Measurements from ENCODE around the gene ASXL2.
"Not testable (repeated sequence)": the region's sequence is repeated elsewhere in the genome, so short reads cannot be mapped to it uniquely, and the experiment has no call there.

Gene ASXL2

DNA sequence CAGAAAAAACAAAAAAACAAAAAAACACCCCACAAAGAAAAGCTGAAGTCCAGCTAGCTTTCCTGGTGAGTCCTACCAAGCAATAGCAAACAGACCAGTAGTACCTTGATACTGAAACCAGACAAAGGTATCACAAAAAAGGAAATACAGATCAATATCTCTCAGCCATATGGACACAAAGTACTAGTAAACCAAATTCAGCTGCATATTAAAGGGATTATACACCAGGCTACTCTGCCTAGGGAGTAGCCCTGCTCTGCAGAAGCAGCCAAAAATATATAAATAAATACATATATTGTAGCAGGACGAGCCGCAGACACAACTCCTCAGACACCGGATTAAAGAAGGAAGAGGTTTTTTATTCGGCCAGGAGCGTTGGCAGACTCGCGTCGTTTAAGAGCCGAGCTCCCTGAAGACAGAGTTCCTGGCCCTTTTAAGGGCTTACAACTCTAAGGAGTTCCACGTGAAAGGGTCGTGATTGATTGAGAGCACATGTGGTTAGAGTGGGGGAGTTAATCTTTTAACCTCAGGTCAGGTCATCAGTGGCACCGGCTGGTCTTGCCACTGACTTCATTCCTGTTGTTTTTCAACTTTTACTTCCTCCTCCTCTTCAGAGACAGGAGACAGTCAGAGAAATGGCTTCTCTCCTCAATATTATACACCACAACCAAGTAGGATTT, 166.5 kb downstream of the ASXL2 start:
- H3K4me3 ChIP-seq, result no peak overlapping the region
- peaks cover 3% of the 10 kb centered on the region; the same call in 1 of the 2 replicates for H3K4me1 ChIP-seq
- no peaks in the 10 kb centered on the region for H3K9me3 ChIP-seq
- H3K36me3 ChIP-seq (replicated peaks), result no peaks in the 10 kb centered on the region
- in situ Hi-C loops (cut with MboI; ENCODE audit: low sequenced_read_pairs), result no loop called here
- H3K27me3 ChIP-seq (ENCODE audit: low read depth), result no peaks in the 10 kb centered on the region; the same call in 1 of the 2 replicates
- no peak for DNase-seq (ENCODE audit: low spot score in 2 of 2)

DNA sequence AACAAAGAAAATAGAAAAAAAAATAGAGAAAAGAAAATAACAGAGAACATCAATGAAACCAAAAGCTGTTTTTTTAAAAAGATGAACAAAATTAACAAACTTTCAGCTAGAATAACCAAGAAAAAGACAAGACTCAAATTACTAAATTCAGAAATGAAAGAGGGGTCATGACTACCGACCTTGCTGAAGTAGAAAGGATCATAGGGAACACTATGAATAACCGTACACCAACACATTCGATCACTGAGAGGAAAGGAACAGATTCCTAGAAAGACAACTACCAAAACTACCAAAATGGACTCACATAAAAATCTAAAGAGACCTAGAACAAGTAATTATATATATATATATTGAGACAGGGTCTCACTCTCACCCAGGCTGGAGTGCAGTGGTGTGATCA, 167.5 kb downstream of the ASXL2 start:
- in situ Hi-C loops (cut with MboI; ENCODE audit: low sequenced_read_pairs), result no loop called here
- DNase-seq (ENCODE audit: low spot score in 2 of 2), result no peak
- Histone ChIP-seq H3K4me3 (no peak overlapping the region), H3K36me3 (replicated peaks) (no peaks in the 10 kb centered on the region), H3K27me3 (ENCODE audit: low read depth) (no peaks in the 10 kb centered on the region; the same call in 1 of the 2 replicates), H3K9me3 (no peaks in the 10 kb centered on the region), H3K4me1 (peaks cover 3% of the 10 kb centered on the region; the same call in 1 of the 2 replicates)

DNA sequence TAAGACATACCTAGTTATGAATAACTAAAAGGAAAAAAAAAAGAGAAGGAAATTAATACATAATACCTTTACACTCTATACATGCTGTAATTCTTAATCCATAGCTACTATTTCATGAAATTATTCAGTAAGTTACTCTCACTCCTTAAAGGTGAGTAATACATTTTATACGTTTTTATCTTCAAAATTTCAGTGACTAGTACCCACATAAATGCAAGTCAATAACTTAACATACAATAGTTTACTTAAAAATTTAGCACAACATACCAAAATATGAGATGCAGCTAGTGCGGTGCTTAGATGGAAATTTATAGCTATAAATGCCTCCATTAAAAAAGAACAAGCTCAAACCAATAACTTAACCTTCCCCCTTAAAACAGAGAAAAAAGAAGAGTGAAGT, 168.9 kb downstream of the ASXL2 start:
- in situ Hi-C loops (cut with MboI; ENCODE audit: low sequenced_read_pairs), result no loop called here
- Histone ChIP-seq H3K27me3 (ENCODE audit: low read depth) (no peaks in the 10 kb centered on the region; the same call in 1 of the 2 replicates), H3K4me1 (peaks cover 3% of the 10 kb centered on the region; the same call in 1 of the 2 replicates), H3K4me3 (no peak overlapping the region), H3K36me3 (replicated peaks) (no peaks in the 10 kb centered on the region), H3K9me3 (no peaks in the 10 kb centered on the region)
- no peak for DNase-seq (ENCODE audit: low spot score in 2 of 2)

DNA sequence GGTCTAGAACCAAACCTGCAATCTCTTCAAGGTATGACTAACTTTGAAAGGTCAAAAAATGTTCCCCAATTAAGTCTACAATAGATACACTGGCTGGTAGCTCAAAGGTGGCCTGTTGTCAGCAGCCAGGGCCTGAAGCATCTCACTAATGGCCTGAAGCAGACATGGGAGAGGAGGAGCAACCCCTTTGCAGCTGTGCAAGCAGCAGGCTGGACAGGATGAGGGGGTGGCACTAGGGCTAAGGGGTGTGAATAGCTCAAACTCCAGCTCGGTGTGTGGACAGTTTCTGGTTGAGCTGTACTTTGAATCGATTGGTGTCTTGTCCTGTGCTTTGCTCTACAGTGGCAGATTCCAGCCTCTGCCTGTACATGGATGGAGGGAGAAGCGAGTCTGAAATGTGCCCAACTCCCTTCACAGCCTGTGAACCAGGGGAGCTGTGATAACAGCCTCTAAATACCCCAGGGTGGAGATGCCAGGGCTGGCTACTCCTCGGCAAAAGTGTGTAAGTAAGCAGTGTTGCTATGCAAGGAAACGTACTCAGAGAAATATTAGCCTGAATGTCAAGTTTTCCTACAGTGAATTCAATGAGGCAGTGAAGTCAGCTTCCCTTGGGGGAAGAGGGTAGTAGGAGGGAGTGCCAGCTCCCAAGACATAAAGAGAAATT, 170.2 kb downstream of the ASXL2 start:
- Histone ChIP-seq H3K4me3 (no peak overlapping the region), H3K27me3 (ENCODE audit: low read depth) (no peaks in the 10 kb centered on the region; the same call in 1 of the 2 replicates), H3K9me3 (no peaks in the 10 kb centered on the region), H3K4me1 (peaks cover 3% of the 10 kb centered on the region; the same call in 1 of the 2 replicates), H3K36me3 (replicated peaks) (no peaks in the 10 kb centered on the region)
- in situ Hi-C loops (cut with MboI; ENCODE audit: low sequenced_read_pairs), result no loop called here
- DNase-seq (ENCODE audit: low spot score in 2 of 2), result no peak

DNA sequence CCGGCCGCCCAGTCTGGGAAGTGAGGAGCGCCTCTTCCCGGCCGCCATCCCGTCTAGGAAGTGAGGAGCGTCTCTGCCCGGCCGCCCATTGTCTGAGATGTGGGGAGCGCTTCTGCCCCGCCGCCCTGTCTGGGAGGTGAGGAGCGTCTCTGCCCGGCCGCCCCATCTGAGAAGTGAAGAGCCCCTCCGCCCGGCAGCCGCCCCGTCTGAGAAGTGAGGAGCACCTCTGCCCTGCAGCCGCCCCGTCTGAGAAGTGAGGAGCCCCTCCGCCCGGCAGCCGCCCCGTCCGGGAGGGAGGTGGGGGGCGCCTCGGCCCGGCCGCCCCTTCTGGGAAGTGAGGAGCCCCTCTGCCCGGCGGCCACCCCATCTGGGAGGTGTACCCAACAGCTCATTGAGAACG, 172.7 kb downstream of the ASXL2 start:
- H3K36me3 ChIP-seq (replicated peaks); DNase-seq (ENCODE audit: low spot score in 2 of 2); H3K9me3 ChIP-seq; H3K4me3 ChIP-seq; in situ Hi-C loops (cut with MboI; ENCODE audit: low sequenced_read_pairs); H3K27me3 ChIP-seq (ENCODE audit: low read depth); H3K4me1 ChIP-seq: not testable (repeated sequence)

DNA sequence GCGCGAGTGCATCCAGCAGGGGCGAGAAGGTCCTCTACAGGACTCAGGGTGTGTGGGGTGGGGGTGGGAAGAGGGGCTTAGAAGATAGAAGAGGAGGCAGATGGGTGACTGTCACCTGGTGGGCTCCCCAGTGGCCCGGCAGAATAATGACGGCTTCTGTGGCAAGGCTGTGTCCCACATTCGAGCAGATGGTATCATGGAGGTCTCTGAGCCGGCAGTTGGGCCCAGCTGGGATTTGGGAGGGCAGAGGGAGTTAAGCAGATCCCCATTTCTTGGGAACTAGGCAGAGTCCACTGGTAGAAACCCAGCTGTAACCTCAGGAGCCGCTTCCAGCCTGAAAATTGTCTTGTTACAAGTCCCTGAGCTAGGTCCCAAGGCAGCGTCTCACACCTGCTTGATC, 176.5 kb downstream of the ASXL2 start:
- in situ Hi-C loops (cut with MboI; ENCODE audit: low sequenced_read_pairs), result no loop called here
- Histone ChIP-seq H3K27me3 (ENCODE audit: low read depth) (0 out of 2 replicates have a peak, but pooled peaks cover 5% of the 10 kb centered on the region), H3K36me3 (replicated peaks) (no peaks in the 10 kb centered on the region), H3K4me1 (no peaks in the 10 kb centered on the region), H3K4me3 (no peak overlapping the region), H3K9me3 (no peaks in the 10 kb centered on the region)
- DNase-seq (ENCODE audit: low spot score in 2 of 2), result no peak

DNA sequence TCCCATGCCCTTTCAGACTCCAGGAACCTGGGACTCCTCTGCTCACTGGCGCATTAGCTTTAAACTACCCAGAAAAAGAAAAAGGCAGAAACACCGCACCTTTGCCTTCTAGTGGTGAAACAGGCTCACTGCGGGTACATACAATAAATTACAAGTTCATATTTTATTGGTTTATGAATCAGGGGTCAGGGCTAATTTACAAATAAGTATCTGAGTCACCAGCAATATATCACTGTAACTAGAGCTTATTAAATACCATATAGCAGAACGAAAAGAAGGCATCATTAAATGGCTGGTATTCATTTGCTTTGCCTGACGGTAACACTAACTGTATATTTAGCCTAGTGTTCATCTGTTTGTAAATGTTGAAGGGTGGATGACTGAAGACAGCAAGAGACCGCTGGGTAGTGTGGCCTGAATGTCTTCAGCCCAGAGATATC, 178.0 kb downstream of the ASXL2 start:
- DNase-seq (ENCODE audit: low spot score in 2 of 2), result peak; percentile 43 to 56
- in situ Hi-C loops (cut with MboI; ENCODE audit: low sequenced_read_pairs), result no loop called here

DNA sequence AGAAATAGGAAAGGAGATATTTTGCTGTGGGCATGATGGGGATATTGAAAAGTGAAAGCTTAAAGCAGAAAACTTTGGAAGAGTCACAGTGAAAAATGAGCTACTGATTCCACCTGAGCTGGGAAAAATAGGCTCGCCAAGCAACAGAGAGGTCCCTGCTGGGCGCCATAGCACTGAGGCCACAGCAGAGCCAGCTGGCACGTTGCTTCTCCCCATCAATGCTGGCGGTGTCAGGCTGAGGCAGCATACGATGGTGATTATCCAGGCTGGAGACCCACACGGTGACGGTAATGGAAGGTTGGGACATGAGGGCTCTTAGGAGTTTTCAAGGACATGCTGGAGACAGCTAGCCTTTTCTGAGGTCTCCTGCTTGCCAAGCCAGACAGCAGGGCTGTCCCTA, 179.1 kb downstream of the ASXL2 start:
- Histone ChIP-seq H3K9me3 (no peaks in the 10 kb centered on the region), H3K4me3 (no peak overlapping the region), H3K36me3 (replicated peaks) (no peaks in the 10 kb centered on the region), H3K27me3 (ENCODE audit: low read depth) (0 out of 2 replicates have a peak, but pooled peaks cover 5% of the 10 kb centered on the region), H3K4me1 (no peaks in the 10 kb centered on the region)
- no peak for DNase-seq (ENCODE audit: low spot score in 2 of 2)
- in situ Hi-C loops (cut with MboI; ENCODE audit: low sequenced_read_pairs), result no loop called here

More for the DNA sequence above, 178.0 kb downstream of the ASXL2 start:
- Histone ChIP-seq H3K36me3 (replicated peaks) (no peaks in the 10 kb centered on the region), H3K9me3 (no peaks in the 10 kb centered on the region), H3K4me3 (no peak overlapping the region), H3K4me1 (no peaks in the 10 kb centered on the region), H3K27me3 (ENCODE audit: low read depth) (0 out of 2 replicates have a peak, but pooled peaks cover 5% of the 10 kb centered on the region)

DNA sequence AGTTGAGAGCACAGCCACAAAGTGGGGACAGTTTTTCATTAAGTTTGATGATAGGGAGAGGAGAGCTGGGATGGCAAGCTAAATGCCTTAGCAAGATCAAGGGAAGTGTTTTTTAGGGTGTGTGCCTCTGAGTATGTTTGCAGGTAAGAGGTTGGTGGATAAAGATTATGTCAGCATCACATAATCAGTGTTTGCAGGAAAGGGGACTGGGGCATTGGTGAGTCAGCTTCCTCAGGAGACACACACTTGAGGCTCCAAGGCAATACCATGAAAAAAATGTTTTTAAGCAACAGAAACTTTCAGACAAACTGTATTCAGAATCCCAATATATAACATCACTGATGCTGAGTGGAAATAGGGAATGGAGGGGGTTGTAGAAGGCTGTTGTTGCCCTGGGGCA, 179.5 kb downstream of the ASXL2 start:
- Histone ChIP-seq H3K36me3 (replicated peaks) (no peaks in the 10 kb centered on the region), H3K27me3 (ENCODE audit: low read depth) (0 out of 2 replicates have a peak, but pooled peaks cover 5% of the 10 kb centered on the region), H3K4me1 (no peaks in the 10 kb centered on the region), H3K4me3 (no peak overlapping the region), H3K9me3 (no peaks in the 10 kb centered on the region)
- in situ Hi-C loops (cut with MboI; ENCODE audit: low sequenced_read_pairs), result no loop called here
- DNase-seq (ENCODE audit: low spot score in 2 of 2), result no peak

DNA sequence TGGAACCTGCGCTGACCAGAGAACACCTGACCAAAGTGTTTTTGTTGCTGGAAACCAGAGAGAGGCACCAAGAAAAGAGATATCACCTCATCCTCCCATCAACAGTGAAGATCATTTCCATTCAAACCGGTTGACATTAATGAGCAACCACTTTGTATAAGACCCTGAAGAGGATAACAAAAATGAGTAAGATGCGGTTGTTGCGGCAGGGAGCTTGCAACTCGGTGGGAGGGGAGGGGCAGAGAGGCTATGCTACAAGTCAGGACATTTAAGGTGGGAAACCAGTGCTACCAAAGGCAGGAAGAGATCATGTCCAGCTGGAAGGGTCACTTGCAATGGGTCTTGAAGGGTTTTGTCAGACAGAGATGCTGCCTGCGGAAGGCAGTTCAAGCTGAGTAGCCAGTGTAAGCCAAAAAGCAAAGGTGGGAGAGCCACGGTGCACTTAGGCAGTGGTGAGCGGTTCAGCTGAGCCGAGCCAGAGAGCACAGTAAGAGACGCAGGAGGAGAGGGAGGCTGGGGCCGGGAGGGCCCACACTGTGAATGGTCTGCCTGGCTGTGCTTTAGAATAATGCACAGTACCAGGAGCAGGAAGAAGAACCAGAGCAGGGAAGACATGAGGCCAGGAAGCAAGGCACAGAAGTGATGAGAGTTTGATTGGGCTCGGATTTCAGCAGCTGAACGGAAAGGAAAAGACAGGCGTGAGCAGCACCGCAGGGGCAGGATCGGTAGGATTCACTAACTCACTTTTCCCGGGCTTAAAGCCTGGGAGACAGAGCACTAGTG, 180.5 kb downstream of the ASXL2 start:
- in situ Hi-C loops (cut with MboI; ENCODE audit: low sequenced_read_pairs), result no loop called here
- H3K27me3 ChIP-seq (ENCODE audit: low read depth), result 0 out of 2 replicates have a peak, but pooled peaks cover 5% of the 10 kb centered on the region
- H3K4me3 ChIP-seq, result no peak overlapping the region
- no peaks in the 10 kb centered on the region for H3K36me3 ChIP-seq (replicated peaks)
- DNase-seq (ENCODE audit: low spot score in 2 of 2), result no peak
- H3K9me3 ChIP-seq, result no peaks in the 10 kb centered on the region
- H3K4me1 ChIP-seq, result no peaks in the 10 kb centered on the region

DNA sequence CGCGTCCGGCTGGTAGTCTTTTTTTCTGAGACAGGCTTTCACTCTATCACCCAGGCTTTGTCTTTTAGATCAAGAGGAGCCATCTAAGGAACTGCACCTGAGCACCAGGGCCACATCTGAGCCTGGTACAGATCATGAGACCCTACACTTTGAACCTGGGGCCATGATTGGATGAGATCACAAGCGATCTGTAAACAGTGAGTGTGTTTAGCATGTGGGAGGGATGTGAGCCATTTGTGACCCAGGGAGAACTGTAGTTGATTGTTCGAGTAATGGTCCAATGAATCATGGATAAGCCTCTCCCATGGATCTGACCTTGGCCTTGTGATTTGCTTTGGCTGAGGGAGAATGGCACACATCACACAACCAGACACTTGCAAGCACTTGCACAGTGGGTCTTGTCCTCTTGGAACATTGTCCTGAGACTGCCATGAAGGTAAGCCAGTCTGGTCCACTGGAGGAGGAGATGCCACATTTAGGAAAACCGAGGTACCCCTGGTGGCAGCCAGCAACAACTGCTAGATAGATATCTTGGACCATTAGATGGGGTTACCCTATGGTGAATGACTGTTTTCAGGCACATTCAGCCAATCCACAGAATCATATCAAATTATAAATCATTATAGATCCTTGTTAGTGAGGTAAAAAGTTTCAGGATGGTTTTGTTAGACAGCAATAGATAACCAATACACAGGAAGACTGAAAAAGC, 185.4 kb downstream of the ASXL2 start:
- Histone ChIP-seq H3K27me3 (ENCODE audit: low read depth) (no peaks in the 10 kb centered on the region), H3K4me1 (no peaks in the 10 kb centered on the region), H3K4me3 (no peak overlapping the region), H3K36me3 (replicated peaks) (no peaks in the 10 kb centered on the region), H3K9me3 (no peaks in the 10 kb centered on the region)
- DNase-seq (ENCODE audit: low spot score in 2 of 2), result no peak
- in situ Hi-C loops (cut with MboI; ENCODE audit: low sequenced_read_pairs), result no loop called here

DNA sequence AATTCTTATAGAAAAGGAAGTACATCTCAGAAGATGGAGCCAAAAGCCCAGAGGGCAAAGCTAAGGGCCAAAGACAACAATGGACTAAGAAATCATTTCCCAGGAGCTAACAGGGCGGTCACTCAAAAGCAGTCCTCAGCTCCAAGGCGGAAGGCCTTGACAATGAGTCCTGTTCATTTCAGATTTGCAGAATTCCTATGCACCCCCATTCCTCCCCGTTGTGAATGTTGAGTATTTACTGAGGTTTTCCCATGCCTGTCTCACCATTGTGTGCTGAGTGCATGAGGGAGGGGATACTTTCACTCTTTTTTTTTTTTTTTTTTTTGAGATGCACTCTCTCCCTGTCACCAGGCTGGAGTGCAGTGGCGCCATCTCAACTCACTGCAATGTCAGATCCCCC, 186.1 kb downstream of the ASXL2 start:
- in situ Hi-C loops (cut with MboI; ENCODE audit: low sequenced_read_pairs), result no loop called here
- Histone ChIP-seq H3K9me3 (no peaks in the 10 kb centered on the region), H3K4me3 (no peak overlapping the region), H3K36me3 (replicated peaks) (no peaks in the 10 kb centered on the region), H3K4me1 (no peaks in the 10 kb centered on the region), H3K27me3 (ENCODE audit: low read depth) (no peaks in the 10 kb centered on the region)
- no peak for DNase-seq (ENCODE audit: low spot score in 2 of 2)

DNA sequence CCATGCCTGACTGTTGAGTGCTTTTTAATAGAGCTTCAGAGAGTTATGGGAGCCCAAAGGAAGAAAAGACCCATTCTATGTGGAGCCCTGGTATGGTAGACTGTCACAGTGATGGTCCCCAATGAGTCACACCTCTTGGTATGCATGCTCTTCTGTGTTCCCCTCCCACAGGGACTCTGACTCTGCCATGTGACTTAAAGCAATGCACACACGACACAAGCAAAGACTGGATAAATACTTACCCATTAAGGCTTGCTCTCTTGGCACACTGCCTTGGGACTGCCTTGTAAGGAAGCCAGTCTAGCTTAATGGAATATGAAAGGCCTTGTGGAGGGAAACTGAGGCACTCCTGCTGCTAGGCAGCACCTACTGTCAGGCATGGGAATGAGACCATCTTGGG, 188.2 kb downstream of the ASXL2 start:
- Histone ChIP-seq H3K9me3 (no peaks in the 10 kb centered on the region), H3K27me3 (ENCODE audit: low read depth) (no peaks in the 10 kb centered on the region), H3K4me3 (no peak overlapping the region), H3K4me1 (no peaks in the 10 kb centered on the region), H3K36me3 (replicated peaks) (no peaks in the 10 kb centered on the region)
- no peak for DNase-seq (ENCODE audit: low spot score in 2 of 2)
- in situ Hi-C loops (cut with MboI; ENCODE audit: low sequenced_read_pairs), result no loop called here

Data from HAP-1 (cell line).